Pancreas (tissue), 10 donors: Measurements from ENCODE around the gene GPATCH3. TPM values are rescaled to one million over a fixed set of nuclear protein-coding genes. Genes with fewer than 3 reads are reported as not detected.
A peak's percentile ranks its signal among the peaks of the same experiment; 100 is the strongest.
"Not testable (repeated sequence)": the region's sequence is repeated elsewhere in the genome, so short reads cannot be mapped to it uniquely, and the experiment has no call there.

Experiments
- ATAC-seq, 4 donors: fragments of 200-7000 bp; cut with Tn5 transposase; one replicate each; pipeline versions ENCODE4 v1.8.0 to v1.9.1; 2020; ENCODE audit warnings: mild to moderate bottlenecking in 4 of 4, moderate library complexity in 4 of 4
- DNase-seq, 6 donors: peaks; one replicate each; pipeline ENCODE4 v3.0.0-alpha.2; 2020
- FAIRE-seq: peaks from 2 replicates; lab custom pipeline; 2012; peaks lifted over from hg19 to GRCh38; lab: Jason Lieb, UNC
- H3K27ac ChIP-seq, 4 donors: fragments of 200-600 bp; sonication (generic); 1 replicate in 3 of 4; 2 replicates in 1 of 4; pipeline versions ENCODE4 v1.5.0 to v1.8.0; 2020
- H3K27me3 ChIP-seq, 4 donors: fragments of 200-600 bp; one replicate each; pipeline ENCODE4 v1.8.0; 2021
- H3K36me3 ChIP-seq, 3 donors: fragments of 200-600 bp; sonication (generic) in 1 of 3; one replicate each; pipeline versions ENCODE4 v1.5.0 to v1.8.0; 2020 to 2021
- H3K4me1 ChIP-seq, 3 donors: fragments of 200-600 bp; one replicate each; pipeline ENCODE4 v1.8.0; 2021
- H3K4me3 ChIP-seq, 4 donors: fragments of 200-600 bp; sonication (generic) in 2 of 4; one replicate each; pipeline versions ENCODE4 v1.5.0 to v1.8.0; 2020 to 2021
- H3K9me3 ChIP-seq, 4 donors: fragments of 200-600 bp; one replicate each; pipeline ENCODE4 v1.8.0; 2021
- CTCF ChIP-seq, 4 donors: fragments of 200-600 bp; sonication (generic) in 3 of 4; IDR thresholded peaks; one replicate each; pipeline versions ENCODE4 v1.5.0 to v1.8.0; 2021; ENCODE audit warnings: antibody characterized with exemption in 4 of 4
- WGBS, 2 donors: extraction: QIAGEN DNeasy Blood & Tissue Kit; methylation state at CpG; one replicate each; pipeline ENCODE4 v1.1.7; 2013; 5-methylcytosine and 5-hydroxymethylcytosine counted together
- intact Hi-C, 3 donors: fragments of 100-400 bp; cut with DNase I; formaldehyde crosslinking; loops; one replicate each; pipeline versions ENCODE4 v1.11.1 to v1.14.2; 2022
- polyA plus RNA-seq, 2 donors: library from polyadenylated mRNA; stranded (reverse); fragments of 200-250 nt; gene quantifications; one replicate each; pipeline ENCODE4 v1.2.3, GENCODE V29; 2013
- total RNA-seq, 6 donors: library from RNA; stranded (reverse); fragmentation: NEBNext Ultra II Directional in 4 of 6; extraction: Animal tissue kit (Norgen Biotek cat#: 25700) in 4 of 6; gene quantifications; one replicate each; pipeline versions ENCODE4 v1.2.1 to v1.2.4, GENCODE V29; 2021 to 2023
- donor health status: healthy with polysubstance abuse.
- donor health status: DM: no; HTN: no; CAD: no; lungs with moderate emphysema.
- donor health status: DM: no; HTN: no; CAD: no.
- donor health status: control.
- donor health status: control.
- donor health status: Bipolar disorder and iron deficiency.
- donor health status: DM: yes; HTN: yes; CAD: no.
- donor health status: DM: no; HTN: no; CAD: no.
- donor health status: DM: no; HTN: no; CAD: no.
- donor health status: DM: yes; HTN: yes; CAD: no.

GPATCH3 gene
- total and polyA plus RNA-seq, 8 donors, result 3.9 to 18.1 (median 6.9) TPM

DNA sequence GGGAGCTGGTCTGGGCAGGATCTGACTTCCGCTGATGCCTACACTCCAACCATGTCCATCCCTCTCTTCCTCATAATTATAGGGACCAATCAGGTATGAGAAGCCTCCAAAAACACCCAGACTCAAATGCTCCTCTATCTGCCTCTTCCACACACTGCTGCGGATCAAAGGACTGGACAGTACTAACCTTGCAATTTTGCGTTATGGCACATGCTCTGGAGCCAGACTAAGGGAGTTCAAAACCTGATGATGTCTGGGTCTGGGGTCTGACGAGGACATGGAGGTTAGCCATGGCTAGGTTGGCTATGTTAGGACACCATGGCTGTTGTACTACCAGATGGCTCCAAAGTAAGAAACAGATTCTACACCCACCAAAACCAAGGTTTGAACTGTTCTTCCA is 20.5 kb downstream of the GPATCH3 start:
- no peak for TF ChIP-seq CTCF (IDR thresholded peaks at IDR 0.05)
- no peak for ATAC-seq
- 95 to 97% methylated on average over 4 of the region's 4 CpGs for WGBS, 2 donors
- intact Hi-C loops, result loop anchor here in 1 of 3 donors (5.0 kb wide), 1 partner anchor 277 kb away; no protein-coding TSS in a partner anchor
- DNase-seq, result no peak
- Histone ChIP-seq H3K4me1 (no peaks in the 10 kb centered on the region), H3K27me3 (no peaks in the 10 kb centered on the region), H3K36me3 (peaks cover 8 to 42% (median 41%) of the 10 kb centered on the region in 3 donors), H3K27ac (no peak overlapping the region), H3K9me3 (no peaks in the 10 kb centered on the region), H3K4me3 (no peak overlapping the region)
- FAIRE-seq, result no peak

DNA sequence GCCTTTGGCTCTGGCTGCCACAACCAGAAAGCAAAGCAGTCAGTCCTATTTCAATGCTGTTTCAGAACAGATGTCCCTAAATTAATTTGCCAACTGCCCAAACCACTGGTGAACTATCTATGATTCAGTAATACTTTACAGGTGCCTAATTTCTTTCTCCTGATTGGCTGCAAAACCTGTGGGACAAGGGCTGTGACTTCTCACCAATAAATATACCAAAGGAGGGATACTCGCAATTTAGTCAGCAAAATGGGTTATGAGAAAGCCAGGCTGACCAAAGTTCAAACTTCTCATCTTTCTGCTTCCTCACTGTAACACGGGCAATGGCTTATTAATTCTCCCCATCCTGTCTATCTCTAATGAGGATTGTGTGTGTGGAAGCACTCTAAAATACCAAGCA is 22.9 kb downstream of the GPATCH3 start:
- intact Hi-C loops, result no loop called here
- Histone ChIP-seq H3K36me3 (peaks cover 0 to 22% (median 17%) of the 10 kb centered on the region in 3 donors), H3K9me3 (no peaks in the 10 kb centered on the region), H3K27me3 (no peaks in the 10 kb centered on the region), H3K27ac (no peak overlapping the region), H3K4me3 (no peak overlapping the region), H3K4me1 (no peaks in the 10 kb centered on the region)
- FAIRE-seq (no peak), ATAC-seq (no peak), DNase-seq (no peak)
- no peak for TF ChIP-seq CTCF (IDR thresholded peaks at IDR 0.05)
- WGBS, 2 donors, result 72% methylated on average over 2 of the region's 2 CpGs

- H3K4me3 ChIP-seq, result no peak overlapping the region
- H3K9me3 ChIP-seq, result no peaks in the 10 kb centered on the region
- no peak for TF ChIP-seq CTCF (IDR thresholded peaks at IDR 0.05)
- FAIRE-seq, result no peak
- H3K4me1 ChIP-seq, result no peaks in the 10 kb centered on the region
- intact Hi-C loops, result no loop called here
- H3K36me3 ChIP-seq, result peaks cover 0 to 5% (median 5%) of the 10 kb centered on the region in 3 donors
- no peak overlapping the region for H3K27ac ChIP-seq
- H3K27me3 ChIP-seq, result no peaks in the 10 kb centered on the region
- 63 to 78% methylated on average over 4 of the region's 4 CpGs for WGBS, 2 donors
- no peak for DNase-seq
- no peak for ATAC-seq
Measured at GRCh38 chr1:26874896-26875295, 25.4 kb downstream of the GPATCH3 start.

- intact Hi-C loops, H3K36me3 ChIP-seq, ATAC-seq, H3K4me3 ChIP-seq, DNase-seq, H3K4me1 ChIP-seq, H3K27me3 ChIP-seq, H3K27ac ChIP-seq, H3K9me3 ChIP-seq, FAIRE-seq: not testable (repeated sequence)
- 69% methylated on average over 2 of the region's 2 CpGs for WGBS, 2 donors
Measured at GRCh38 chr1:26873097-26873496, 27.2 kb downstream of the GPATCH3 start.

DNA sequence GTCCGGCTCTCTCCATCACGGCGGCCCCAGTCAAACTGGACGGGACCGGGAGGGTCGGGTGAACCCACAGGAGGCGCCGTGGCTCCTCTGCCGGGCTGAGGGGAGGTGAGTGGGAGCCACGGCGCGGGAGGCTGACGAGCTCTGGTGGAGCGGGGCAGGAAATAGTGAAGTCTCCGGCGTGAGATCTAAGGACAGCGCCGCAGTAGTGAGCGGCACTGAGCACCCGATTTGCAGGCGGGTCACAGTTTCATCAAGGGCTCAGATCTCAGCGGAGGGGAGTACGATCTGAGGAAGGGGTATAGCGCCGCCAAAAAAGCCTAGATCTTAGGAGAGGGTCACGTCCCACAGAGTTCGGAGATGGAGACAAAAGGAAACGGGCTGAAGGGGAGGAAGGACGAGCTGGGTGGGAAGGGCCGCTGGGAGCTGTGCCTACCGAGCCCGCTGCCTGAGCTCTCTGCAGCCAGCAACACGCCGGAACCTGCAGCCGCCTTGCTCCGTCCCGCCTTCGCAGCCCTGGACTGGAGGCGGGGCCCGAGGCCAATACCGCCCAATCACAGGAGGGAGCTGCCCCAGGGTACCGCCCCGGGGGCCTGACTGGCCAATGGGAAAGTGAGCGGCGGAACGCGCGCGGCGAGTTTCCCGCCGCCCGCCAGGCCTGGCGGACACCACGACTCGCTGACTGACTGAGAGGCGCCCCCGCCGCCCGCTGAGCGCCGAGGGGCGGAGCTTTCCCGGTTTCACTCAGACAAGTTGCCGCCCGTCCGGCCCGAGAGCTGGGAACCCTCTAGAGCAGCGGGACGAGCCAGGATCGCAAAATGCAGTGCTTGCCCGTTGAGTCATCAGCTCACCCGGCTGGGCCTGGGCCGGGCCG is 35.4 kb downstream of the GPATCH3 start:
- Histone ChIP-seq H3K4me1 (no peaks in the 10 kb centered on the region), H3K27me3 (no peaks in the 10 kb centered on the region), H3K27ac (peak overlapping the region; percentile 81 to 100 (median 94)), H3K36me3 (no peaks in the 10 kb centered on the region), H3K4me3 (peak overlapping the region; percentile 40 to 66 (median 50)), H3K9me3 (no peaks in the 10 kb centered on the region)
- DNase-seq (peak; percentile 95 to 99 (median 98)), ATAC-seq (peak; percentile 93 to 97 (median 96)), FAIRE-seq (peak; percentile 90)
- no peak for TF ChIP-seq CTCF (IDR thresholded peaks at IDR 0.05)
- intact Hi-C loops, result no loop called here
- 0 to 1% methylated on average over 59 to 75 of the region's 75 CpGs for WGBS, 2 donors
